ENCODE measurements around the gene DYNC1LI2.

DYNC1LI2 gene

DNA sequence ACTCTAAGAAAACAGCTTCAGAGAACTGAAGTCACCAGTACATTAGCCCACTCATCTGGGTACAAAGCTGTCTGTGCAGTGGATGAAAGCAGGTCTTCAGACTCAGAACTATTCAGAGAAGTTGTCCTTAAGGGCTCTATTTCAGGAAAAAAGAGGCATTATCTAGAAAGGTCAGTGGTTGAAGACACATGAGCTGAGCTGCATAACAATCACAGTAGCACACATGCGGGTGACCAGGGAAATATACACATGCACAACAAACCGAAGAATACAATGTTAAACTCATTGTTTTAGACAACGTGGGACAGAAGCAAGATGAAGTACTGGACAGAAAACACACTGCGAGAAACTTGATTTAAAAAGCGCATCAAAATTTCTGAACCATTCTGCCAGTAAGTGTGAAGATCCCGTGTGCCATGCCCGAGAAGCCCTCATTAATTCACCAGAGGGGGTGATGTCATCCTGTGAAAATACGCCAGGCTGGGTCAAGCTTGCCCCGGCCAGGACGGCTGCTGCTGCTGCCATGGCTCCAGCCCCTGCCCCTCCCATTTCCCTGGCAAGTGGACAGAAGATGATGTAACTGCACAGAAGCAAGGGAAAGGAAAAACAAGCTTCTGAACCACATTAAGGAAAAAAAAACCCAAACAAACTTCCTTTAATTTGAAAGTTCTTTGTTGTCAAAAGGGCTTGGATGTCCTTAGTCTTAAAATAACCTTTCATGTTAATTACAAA, 10.1 kb downstream of the DYNC1LI2 start:
- FAIRE-seq = no peak
- TF ChIP-seq, protein P1, sequence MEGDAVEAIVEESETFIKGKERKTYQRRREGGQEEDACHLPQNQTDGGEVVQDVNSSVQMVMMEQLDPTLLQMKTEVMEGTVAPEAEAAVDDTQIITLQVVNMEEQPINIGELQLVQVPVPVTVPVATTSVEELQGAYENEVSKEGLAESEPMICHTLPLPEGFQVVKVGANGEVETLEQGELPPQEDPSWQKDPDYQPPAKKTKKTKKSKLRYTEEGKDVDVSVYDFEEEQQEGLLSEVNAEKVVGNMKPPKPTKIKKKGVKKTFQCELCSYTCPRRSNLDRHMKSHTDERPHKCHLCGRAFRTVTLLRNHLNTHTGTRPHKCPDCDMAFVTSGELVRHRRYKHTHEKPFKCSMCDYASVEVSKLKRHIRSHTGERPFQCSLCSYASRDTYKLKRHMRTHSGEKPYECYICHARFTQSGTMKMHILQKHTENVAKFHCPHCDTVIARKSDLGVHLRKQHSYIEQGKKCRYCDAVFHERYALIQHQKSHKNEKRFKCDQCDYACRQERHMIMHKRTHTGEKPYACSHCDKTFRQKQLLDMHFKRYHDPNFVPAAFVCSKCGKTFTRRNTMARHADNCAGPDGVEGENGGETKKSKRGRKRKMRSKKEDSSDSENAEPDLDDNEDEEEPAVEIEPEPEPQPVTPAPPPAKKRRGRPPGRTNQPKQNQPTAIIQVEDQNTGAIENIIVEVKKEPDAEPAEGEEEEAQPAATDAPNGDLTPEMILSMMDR (IDR thresholded peaks at IDR 0.05; ENCODE audit: insufficient read depth, missing control alignments) = no peak
- no peak for DNase-seq (ENCODE audit: insufficient read length, low spot score)

DNA sequence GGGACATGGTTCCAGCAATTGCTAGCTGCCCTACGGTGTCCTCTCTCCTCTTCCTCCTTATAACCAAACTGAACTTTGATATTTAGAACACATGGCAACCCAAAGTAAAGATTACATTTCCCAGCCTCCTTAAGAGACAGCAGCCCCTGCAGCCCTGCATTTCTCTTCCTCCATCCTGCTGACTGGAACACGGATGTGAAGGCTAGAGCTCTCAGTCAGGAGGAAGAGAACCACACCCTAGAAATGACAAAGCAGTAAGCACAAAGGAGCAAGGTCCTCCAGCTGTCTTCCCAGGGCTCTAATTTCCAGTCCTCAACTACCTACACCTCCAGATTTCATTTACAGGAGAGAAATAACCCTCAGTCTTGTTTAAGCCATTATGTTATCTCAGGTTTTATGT, 10.9 kb downstream of the DYNC1LI2 start:
- no peak for FAIRE-seq
- TF ChIP-seq, protein P1 (IDR thresholded peaks at IDR 0.05; ENCODE audit: insufficient read depth, missing control alignments) = no peak
- no peak for DNase-seq (ENCODE audit: insufficient read length, low spot score)

DNA sequence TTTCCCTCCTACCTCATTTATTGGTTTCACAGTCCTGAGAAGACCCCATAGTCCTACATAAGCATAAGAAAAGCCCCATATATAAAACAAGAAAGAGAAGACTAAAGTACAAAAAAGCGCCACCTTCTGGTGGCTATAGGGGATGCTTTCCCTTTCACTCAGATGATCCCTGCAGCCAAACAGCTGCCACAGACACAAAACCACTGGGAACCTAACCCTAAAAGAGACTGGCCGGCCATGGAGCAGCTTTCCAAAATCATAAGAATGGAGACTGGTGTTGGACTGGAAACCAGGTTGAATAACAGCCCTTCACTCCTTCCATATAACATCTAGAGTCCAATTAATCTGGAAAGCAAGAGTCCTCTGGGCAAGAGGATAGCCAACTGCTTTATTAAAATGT, 11.4 kb downstream of the DYNC1LI2 start:
- FAIRE-seq = no peak
- TF ChIP-seq, protein P1 (IDR thresholded peaks at IDR 0.05; ENCODE audit: insufficient read depth, missing control alignments) = peak; percentile 56
- DNase-seq (ENCODE audit: insufficient read length, low spot score) = no peak

DNA sequence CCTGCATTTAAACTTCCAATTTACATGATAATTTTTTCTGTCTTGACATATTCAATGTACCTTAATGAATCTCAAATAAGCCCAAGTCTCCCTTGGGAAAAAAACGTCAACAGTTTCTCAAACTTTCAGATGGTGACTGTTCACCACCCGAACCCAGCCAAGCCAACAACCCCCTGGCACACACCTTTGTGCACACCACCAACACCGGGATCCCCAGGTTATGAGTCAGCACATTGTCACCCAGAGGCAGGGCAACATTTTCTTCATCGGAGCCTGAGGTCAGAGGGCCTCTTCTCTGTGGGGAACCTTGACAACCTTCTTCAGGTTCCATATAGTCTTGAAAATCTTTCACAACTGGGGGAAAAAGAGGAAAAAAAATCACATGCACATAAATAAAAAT, 15.5 kb downstream of the DYNC1LI2 start:
- DNase-seq (ENCODE audit: insufficient read length, low spot score) = no peak
- no peak for FAIRE-seq
- TF ChIP-seq, protein P1 (IDR thresholded peaks at IDR 0.05; ENCODE audit: insufficient read depth, missing control alignments) = no peak

DNA sequence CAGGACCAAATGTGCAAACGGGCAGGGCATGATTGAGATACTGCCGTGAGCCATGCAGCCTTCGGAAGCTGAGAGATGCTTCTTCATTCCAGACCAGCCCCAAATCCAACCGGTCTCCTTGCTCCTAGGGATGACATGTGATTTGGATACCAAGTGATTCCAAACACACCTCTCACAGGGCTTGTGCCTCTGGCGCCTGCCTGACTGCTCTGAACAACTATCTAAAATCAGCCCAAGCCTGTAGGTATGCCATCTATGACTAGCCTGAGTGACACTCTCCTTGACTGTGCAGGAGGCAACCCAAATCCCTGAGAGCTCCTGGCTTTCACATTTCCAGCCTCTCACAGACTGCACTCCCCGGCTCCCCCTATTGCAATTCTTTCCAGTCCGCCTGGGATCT, 20.3 kb downstream of the DYNC1LI2 start:
- TF ChIP-seq, protein P1 (IDR thresholded peaks at IDR 0.05; ENCODE audit: insufficient read depth, missing control alignments) = no peak
- FAIRE-seq = no peak

DNA sequence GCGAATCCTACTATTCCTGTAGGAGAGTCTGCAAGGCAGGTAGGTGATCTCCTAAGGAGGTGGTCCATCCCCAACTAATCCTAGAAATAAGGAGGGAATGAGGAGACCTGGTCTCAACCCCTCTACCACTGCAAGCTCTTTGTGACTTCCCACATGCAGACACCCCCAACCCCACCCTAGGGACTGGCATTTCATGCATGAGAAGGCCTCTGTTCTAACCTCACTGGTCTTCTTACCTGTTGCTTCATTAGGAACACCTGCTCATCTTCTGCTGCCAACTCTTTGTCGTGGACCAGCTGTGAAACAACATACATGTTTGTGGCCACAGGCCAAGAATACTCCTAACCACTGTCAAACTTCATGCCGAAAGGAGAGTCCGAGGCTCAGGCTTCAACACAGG, 22.6 kb downstream of the DYNC1LI2 start:
- FAIRE-seq (no peak), DNase-seq (ENCODE audit: insufficient read length, low spot score) (no peak)
- TF ChIP-seq, protein P1 (IDR thresholded peaks at IDR 0.05; ENCODE audit: insufficient read depth, missing control alignments) = no peak

More for the DNA sequence above, 20.3 kb downstream of the DYNC1LI2 start:
- no peak for DNase-seq (ENCODE audit: insufficient read length, low spot score)

DNA sequence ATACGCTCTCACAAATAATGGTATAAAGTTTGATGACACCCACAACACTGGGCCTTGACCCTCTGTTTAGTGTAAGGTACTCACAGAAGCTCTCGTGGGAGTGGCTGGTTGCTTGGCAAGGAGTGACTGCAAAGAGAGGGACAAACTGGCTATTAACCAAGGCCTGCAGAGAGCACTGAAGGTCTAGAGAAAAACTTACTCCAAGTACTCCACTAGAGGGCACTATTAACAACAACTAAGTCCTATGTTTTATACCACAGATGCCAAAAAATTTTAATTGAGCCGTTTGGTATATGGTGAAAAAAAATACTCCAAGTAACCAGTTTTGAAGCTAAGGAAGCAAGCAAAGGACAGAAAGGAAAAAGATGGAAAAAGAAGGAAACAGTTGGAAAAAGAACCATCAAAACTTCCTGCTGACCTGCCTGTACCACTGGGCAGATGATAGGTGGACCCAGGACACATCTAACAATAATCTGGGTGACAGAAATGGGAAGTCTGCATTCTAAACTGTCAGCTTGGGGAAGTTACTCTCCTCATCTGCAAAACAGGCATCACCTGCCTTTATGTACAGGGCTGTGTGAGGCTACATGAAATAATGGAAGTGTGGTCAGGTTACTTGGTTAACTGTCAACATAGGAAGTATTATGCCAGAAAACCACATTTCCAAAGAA, 23.2 kb downstream of the DYNC1LI2 start:
- TF ChIP-seq, protein P1 (IDR thresholded peaks at IDR 0.05; ENCODE audit: insufficient read depth, missing control alignments) = peak; percentile 56
- no peak for DNase-seq (ENCODE audit: insufficient read length, low spot score)
- no peak for FAIRE-seq
